Measurements from ENCODE around the gene ZNF134.

ZNF134 gene

GRCh38 chr19:57648331-57649003 is 34.4 kb downstream of the ZNF134 start:
- ChIA-PET POLR2A (no interaction called here), CTCF (no interaction called here)
- H3K27ac ChIP-seq (ENCODE audit: extremely low read depth, low read depth, low read length) = no peak overlapping the region

GRCh38 chr19:57651654-57651996 is 37.6 kb downstream of the ZNF134 start:
- peaks cover 0 to 3% of the 10 kb centered on the region in 2 experiments; a peak in 1 of 3 replicates for H3K36me3 ChIP-seq (ENCODE audit: control insufficient read depth in 2 of 2, insufficient read depth in 1 of 2, low read length in 2 of 2)
- H3K27ac ChIP-seq (ENCODE audit: extremely low read depth, low read depth, low read length) = no peak overlapping the region
- CTCF ChIA-PET = interaction anchor here (0.6 to 1.0 kb wide), 2 partner anchors 70 to 252 kb away, joined by 4 read pairs; no protein-coding TSS in a partner anchor
- no peaks in the 10 kb centered on the region for H3K9me3 ChIP-seq (ENCODE audit: control insufficient read depth, insufficient read depth, low read depth, low read length)
- H3K4me1 ChIP-seq (ENCODE audit: control insufficient read depth, insufficient read depth, low read length) = no peaks in the 10 kb centered on the region
- no peak overlapping the region for H3K4me3 ChIP-seq (ENCODE audit: low read depth, low read length)
- POLR2A ChIA-PET = interaction anchor here (1.0 to 1.1 kb wide), 2 partner anchors 13 to 351 kb away, joined by 3 to 6 read pairs; partner anchors contain the start of gene ZNF606
- TF ChIP-seq KLF9 (tag by site-specific recombination; IDR thresholded peaks at IDR 0.05; ENCODE audit: low read depth) (no peak), ZNF302 (tag by site-specific recombination; IDR thresholded peaks at IDR 0.05; ENCODE audit: low read depth) (no peak), PBX3 (CRISPR knock-in tag; IDR thresholded peaks at IDR 0.05) (no peak), ZNF350 (tag by site-specific recombination; IDR thresholded peaks at IDR 0.05) (no peak), ZNF23 (tag by site-specific recombination; IDR thresholded peaks at IDR 0.05; ENCODE audit: borderline replicate concordance) (no peak), FEZF1 (tag by site-specific recombination; IDR thresholded peaks at IDR 0.05) (no peak), KLF10 (tag by site-specific recombination; IDR thresholded peaks at IDR 0.05) (no peak), ZNF747 (tag by site-specific recombination; IDR thresholded peaks at IDR 0.05) (no peak), ZBTB1 (tag by site-specific recombination; IDR thresholded peaks at IDR 0.05) (no peak), ZIC2 (tag by site-specific recombination; IDR thresholded peaks at IDR 0.05) (no peak), PRDM10 (tag by site-specific recombination; IDR thresholded peaks at IDR 0.05) (no peak), ZNF423 (tag by site-specific recombination; IDR thresholded peaks at IDR 0.05) (no peak), ZNF394 (tag by site-specific recombination; IDR thresholded peaks at IDR 0.05; ENCODE audit: borderline replicate concordance) (no peak), ZNF155 (tag by site-specific recombination; IDR thresholded peaks at IDR 0.05) (no peak), ZBTB20 (tag by site-specific recombination; IDR thresholded peaks at IDR 0.05) (0 out of 2 replicates have a peak, but pooled peaks have one; percentile 44), HIC1 (tag by site-specific recombination; IDR thresholded peaks at IDR 0.05) (no peak), SCRT1 (tag by site-specific recombination; IDR thresholded peaks at IDR 0.05; ENCODE audit: borderline replicate concordance) (no peak), HOXC10 (CRISPR knock-in tag; IDR thresholded peaks at IDR 0.05) (no peak), ZBTB48 (tag by site-specific recombination; IDR thresholded peaks at IDR 0.05) (no peak), WT1 (tag by site-specific recombination; IDR thresholded peaks at IDR 0.05) (0 out of 2 replicates have a peak, but pooled peaks have one; percentile 15), ZNF76 (tag by site-specific recombination; IDR thresholded peaks at IDR 0.05; ENCODE audit: borderline replicate concordance, low read depth) (no peak), ZNF600 (tag by site-specific recombination; IDR thresholded peaks at IDR 0.05) (no peak), ZNF664 (tag by site-specific recombination; IDR thresholded peaks at IDR 0.05) (no peak), ZNF629 (tag by site-specific recombination; IDR thresholded peaks at IDR 0.05) (no peak), ZNF416 (tag by site-specific recombination; IDR thresholded peaks at IDR 0.05) (no peak), GLI4 (tag by site-specific recombination; IDR thresholded peaks at IDR 0.05) (no peak), BCL11B (tag by site-specific recombination; IDR thresholded peaks at IDR 0.05; ENCODE audit: low read depth) (no peak)

More at GRCh38 chr19:57648331-57649003, 34.4 kb downstream of the ZNF134 start:
- TF ChIP-seq ZNF549 (tag by site-specific recombination; IDR thresholded peaks at IDR 0.05) = peak; percentile 52; the same call in 1 of the 2 replicates
- TF ChIP-seq ZNF830 (tag by site-specific recombination; IDR thresholded peaks at IDR 0.05; ENCODE audit: low read depth) = no peak
- TF ChIP-seq BCL11A (tag by site-specific recombination; IDR thresholded peaks at IDR 0.05; ENCODE audit: low read depth) = no peak
- no peak for TF ChIP-seq ZNF211 (tag by site-specific recombination; IDR thresholded peaks at IDR 0.05; ENCODE audit: low read depth)
- no peak for TF ChIP-seq ZNF610 (tag by site-specific recombination; IDR thresholded peaks at IDR 0.05; ENCODE audit: borderline replicate concordance)
- Histone ChIP-seq H3K9me3 (ENCODE audit: control insufficient read depth, insufficient read depth, low read depth, low read length) (no peaks in the 10 kb centered on the region), H3K36me3 (ENCODE audit: control insufficient read depth in 2 of 2, insufficient read depth in 1 of 2, low read length in 2 of 2) (no peaks in the 10 kb centered on the region), H3K4me1 (ENCODE audit: control insufficient read depth, insufficient read depth, low read length) (no peaks in the 10 kb centered on the region), H3K4me3 (ENCODE audit: low read depth, low read length) (no peak overlapping the region)

Measured in HEK293 (cell line).